Measurements from ENCODE around the gene CPNE9.

The CPNE9 gene

DNA sequence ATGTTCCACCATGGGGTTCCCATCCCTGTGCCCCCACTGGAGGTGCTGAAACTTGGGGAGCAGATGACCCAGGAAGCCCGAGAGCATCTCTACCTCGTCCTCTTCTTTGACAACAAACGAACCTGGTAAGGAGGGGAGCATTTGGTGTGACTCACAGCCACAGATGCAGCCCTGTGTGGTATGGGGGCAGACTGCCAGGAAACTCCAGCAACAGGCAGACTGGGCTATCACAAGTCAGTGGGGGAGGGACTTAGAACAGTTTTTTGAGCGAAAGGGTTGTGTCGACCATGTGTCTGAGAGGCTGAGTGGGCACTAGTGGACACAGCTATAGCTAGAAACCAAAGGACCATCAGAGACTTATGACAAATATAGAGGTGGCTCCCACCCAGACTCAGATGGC lies 42.7 kb downstream of the CPNE9 start:
- Histone ChIP-seq H3K27ac (no peak overlapping the region), H3K4me2 (no peak overlapping the region), H3K79me2 (ENCODE audit: insufficient read depth, low read depth) (no peaks in the 10 kb centered on the region), H4K20me1 (ENCODE audit: insufficient read depth) (no peaks in the 10 kb centered on the region), H2AFZ (ENCODE audit: low read depth) (no peak overlapping the region), H3K27me3 (ENCODE audit: insufficient read depth, low read depth) (no peaks in the 10 kb centered on the region), H3K9ac (no peak overlapping the region), H3K4me1 (ENCODE audit: low read depth, poor library complexity, severe bottlenecking) (peaks cover 4% of the 10 kb centered on the region), H3K4me3 (IDR thresholded peaks at IDR 0.05; ENCODE audit: insufficient read depth, low read depth, low read length) (no peak overlapping the region), H3K36me3 (ENCODE audit: insufficient read depth) (no peaks in the 10 kb centered on the region)
- TF ChIP-seq, protein P1, sequence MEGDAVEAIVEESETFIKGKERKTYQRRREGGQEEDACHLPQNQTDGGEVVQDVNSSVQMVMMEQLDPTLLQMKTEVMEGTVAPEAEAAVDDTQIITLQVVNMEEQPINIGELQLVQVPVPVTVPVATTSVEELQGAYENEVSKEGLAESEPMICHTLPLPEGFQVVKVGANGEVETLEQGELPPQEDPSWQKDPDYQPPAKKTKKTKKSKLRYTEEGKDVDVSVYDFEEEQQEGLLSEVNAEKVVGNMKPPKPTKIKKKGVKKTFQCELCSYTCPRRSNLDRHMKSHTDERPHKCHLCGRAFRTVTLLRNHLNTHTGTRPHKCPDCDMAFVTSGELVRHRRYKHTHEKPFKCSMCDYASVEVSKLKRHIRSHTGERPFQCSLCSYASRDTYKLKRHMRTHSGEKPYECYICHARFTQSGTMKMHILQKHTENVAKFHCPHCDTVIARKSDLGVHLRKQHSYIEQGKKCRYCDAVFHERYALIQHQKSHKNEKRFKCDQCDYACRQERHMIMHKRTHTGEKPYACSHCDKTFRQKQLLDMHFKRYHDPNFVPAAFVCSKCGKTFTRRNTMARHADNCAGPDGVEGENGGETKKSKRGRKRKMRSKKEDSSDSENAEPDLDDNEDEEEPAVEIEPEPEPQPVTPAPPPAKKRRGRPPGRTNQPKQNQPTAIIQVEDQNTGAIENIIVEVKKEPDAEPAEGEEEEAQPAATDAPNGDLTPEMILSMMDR (conservative IDR thresholded peaks at IDR 0.05; ENCODE audit: low read depth, low read length), result no peak

DNA sequence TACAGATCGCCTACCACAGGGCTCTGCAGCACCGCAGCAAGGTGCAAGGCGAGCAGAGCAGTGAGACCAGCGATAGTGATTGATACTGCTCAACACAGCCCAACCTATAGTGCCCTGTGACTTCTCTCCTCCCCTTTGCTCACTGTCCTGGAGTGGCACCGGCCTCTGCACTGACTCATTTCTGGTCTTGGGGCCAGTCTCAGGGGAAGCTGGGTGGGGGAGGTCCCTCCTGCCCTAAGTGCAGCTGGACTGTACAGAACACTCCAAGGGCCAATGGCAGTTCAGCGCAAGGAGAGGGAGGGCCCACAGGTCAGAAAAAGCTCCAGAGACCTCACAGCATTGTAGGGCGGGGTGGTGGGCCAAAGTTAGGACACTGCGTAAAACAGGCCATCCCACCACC lies 43.6 kb downstream of the CPNE9 start:
- H3K79me2 ChIP-seq (ENCODE audit: insufficient read depth, low read depth), result no peaks in the 10 kb centered on the region
- H3K9ac ChIP-seq, result no peak overlapping the region
- H4K20me1 ChIP-seq (ENCODE audit: insufficient read depth), result no peaks in the 10 kb centered on the region
- no peak overlapping the region for H3K4me3 ChIP-seq (IDR thresholded peaks at IDR 0.05; ENCODE audit: insufficient read depth, low read depth, low read length)
- H3K36me3 ChIP-seq (ENCODE audit: insufficient read depth), result no peaks in the 10 kb centered on the region
- TF ChIP-seq, protein P1 (conservative IDR thresholded peaks at IDR 0.05; ENCODE audit: low read depth, low read length), result no peak
- no peak overlapping the region for H3K27ac ChIP-seq
- H2AFZ ChIP-seq (ENCODE audit: low read depth), result no peak overlapping the region
- H3K4me2 ChIP-seq, result no peak overlapping the region
- peaks cover 4% of the 10 kb centered on the region for H3K4me1 ChIP-seq (ENCODE audit: low read depth, poor library complexity, severe bottlenecking)
- H3K27me3 ChIP-seq (ENCODE audit: insufficient read depth, low read depth), result no peaks in the 10 kb centered on the region

DNA sequence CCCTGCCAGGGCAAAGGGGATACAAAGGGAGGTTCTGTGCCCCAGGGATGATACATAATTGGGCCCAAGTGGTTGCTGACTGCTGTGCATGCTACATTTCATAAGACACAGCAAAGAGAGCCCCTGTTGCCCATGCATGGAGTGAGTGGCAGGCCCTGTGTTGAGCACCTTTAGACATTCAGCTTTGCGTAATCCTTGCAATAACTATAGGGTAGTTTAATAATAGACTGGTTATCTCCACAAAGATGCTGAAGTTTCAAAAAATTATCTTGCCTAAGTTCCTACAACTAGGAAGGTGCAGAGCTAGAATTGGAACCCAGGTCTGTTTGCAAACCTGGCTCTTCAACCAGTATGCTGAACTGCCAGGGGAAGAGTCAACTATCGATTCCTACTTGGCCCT lies 44.4 kb downstream of the CPNE9 start:
- no peaks in the 10 kb centered on the region for H3K79me2 ChIP-seq (ENCODE audit: insufficient read depth, low read depth)
- TF ChIP-seq, protein P1 (conservative IDR thresholded peaks at IDR 0.05; ENCODE audit: low read depth, low read length), result no peak
- no peak overlapping the region for H3K4me2 ChIP-seq
- H2AFZ ChIP-seq (ENCODE audit: low read depth), result no peak overlapping the region
- no peak overlapping the region for H3K27ac ChIP-seq
- H3K4me3 ChIP-seq (IDR thresholded peaks at IDR 0.05; ENCODE audit: insufficient read depth, low read depth, low read length), result no peak overlapping the region
- no peaks in the 10 kb centered on the region for H3K27me3 ChIP-seq (ENCODE audit: insufficient read depth, low read depth)
- H3K36me3 ChIP-seq (ENCODE audit: insufficient read depth), result no peaks in the 10 kb centered on the region
- H4K20me1 ChIP-seq (ENCODE audit: insufficient read depth), result no peaks in the 10 kb centered on the region
- no peak overlapping the region for H3K9ac ChIP-seq
- peaks cover 4% of the 10 kb centered on the region for H3K4me1 ChIP-seq (ENCODE audit: low read depth, poor library complexity, severe bottlenecking)

DNA sequence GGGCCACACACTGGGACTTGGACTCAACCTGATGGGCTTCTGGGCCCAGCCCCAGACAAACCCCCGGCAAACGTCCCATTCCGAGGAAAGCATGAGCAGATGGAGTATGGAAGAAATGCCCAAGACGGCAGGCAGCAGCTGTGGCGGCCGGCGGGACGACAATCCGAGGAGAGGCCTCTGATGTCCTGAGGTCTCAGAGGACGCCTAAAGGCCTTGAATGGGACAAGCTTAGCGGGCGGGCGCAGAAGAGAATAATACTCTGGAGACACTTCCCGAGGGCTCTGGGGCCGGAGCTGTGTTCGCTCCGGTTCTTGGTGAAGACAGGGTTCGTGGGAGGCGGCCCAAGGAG lies 45.6 kb downstream of the CPNE9 start:
- H3K4me3 ChIP-seq (IDR thresholded peaks at IDR 0.05; ENCODE audit: insufficient read depth, low read depth, low read length), result no peak overlapping the region
- peak overlapping the region; percentile 28; the same call in 1 of the 2 replicates for H3K9ac ChIP-seq
- no peaks in the 10 kb centered on the region for H3K27me3 ChIP-seq (ENCODE audit: insufficient read depth, low read depth)
- H3K27ac ChIP-seq, result peak overlapping the region; percentile 27; the same call in 1 of the 2 replicates
- peak overlapping the region; percentile 85; the same call in 1 of the 2 replicates for H2AFZ ChIP-seq (ENCODE audit: low read depth)
- peaks cover 4% of the 10 kb centered on the region for H3K4me1 ChIP-seq (ENCODE audit: low read depth, poor library complexity, severe bottlenecking)
- no peaks in the 10 kb centered on the region for H3K79me2 ChIP-seq (ENCODE audit: insufficient read depth, low read depth)
- TF ChIP-seq, protein P1 (conservative IDR thresholded peaks at IDR 0.05; ENCODE audit: low read depth, low read length), result no peak
- H3K4me2 ChIP-seq, result peak overlapping the region; percentile 54
- H4K20me1 ChIP-seq (ENCODE audit: insufficient read depth), result no peaks in the 10 kb centered on the region
- no peaks in the 10 kb centered on the region for H3K36me3 ChIP-seq (ENCODE audit: insufficient read depth)
